Testis (tissue), 3 donors: ENCODE measurements around the gene RNF187. TPM values are rescaled to one million over a fixed set of nuclear protein-coding genes. Genes with fewer than 3 reads are reported as not detected.

ENCODE experiments used
- DNase-seq: peaks from one replicate; pipeline ENCODE4 v3.0.0-alpha.2; 2019
- H3K27ac ChIP-seq, 2 donors: fragments of 200-600 bp; sonication (generic); one replicate each; pipeline ENCODE4 v1.5.1; 2019
- H3K27me3 ChIP-seq: fragments of 200-600 bp; sonication (generic); one replicate; pipeline ENCODE4 v1.5.1; 2019
- H3K36me3 ChIP-seq: fragments of 200-600 bp; sonication (generic); one replicate; pipeline ENCODE4 v1.5.1; 2017; ENCODE audit warnings: low read depth; ENCODE audit errors: missing control alignments
- H3K4me1 ChIP-seq: fragments of 200-600 bp; sonication (generic); one replicate; pipeline ENCODE4 v1.5.1; 2019
- H3K4me3 ChIP-seq, 2 donors: fragments of 200-600 bp; sonication (generic); one replicate each; pipeline ENCODE4 v1.5.1; 2017 to 2019
- H3K9me3 ChIP-seq: fragments of 200-600 bp; sonication (generic); one replicate; pipeline ENCODE4 v1.5.1; 2017
- CTCF ChIP-seq, 3 experiments: fragments of 450-650 bp in 2 of 3; fragments of 200-600 bp in 1 of 3; sonication (generic) in 1 of 3; IDR thresholded peaks; one replicate each; pipeline ENCODE4 v1.5.1; 2016 to 2019; ENCODE audit warnings: antibody characterized with exemption in 3 of 3, mild to moderate bottlenecking in 2 of 3, moderate library complexity in 1 of 3
- POLR2A ChIP-seq: fragments of 450-650 bp; IDR thresholded peaks from one replicate; pipeline ENCODE4 v1.6.1; 2017; ENCODE audit warnings: antibody characterized with exemption, mild to moderate bottlenecking, moderate library complexity
- WGBS, 2 donors: methylation state at CpG; one replicate each; pipeline ENCODE4 v1.1.5; 2018; 5-methylcytosine and 5-hydroxymethylcytosine counted together
- intact Hi-C: fragments of 100-400 bp; cut with DNase I; formaldehyde crosslinking; loops from one replicate; pipeline ENCODE4 v1.15.1; 2023; ENCODE audit warnings: low total_unique reads
- polyA plus RNA-seq: library from polyadenylated mRNA; stranded (reverse); fragments of 350-450 nt; fragmentation: Illumina TruSeq; extraction: RNeasy Lipid Tissue Mini Kit (QIAGEN cat#74804); gene quantifications from one replicate; pipeline ENCODE4 v1.2.3, GENCODE V29; 2014; ENCODE audit warnings: low read depth, low replicate concordance; ENCODE audit not compliant: insufficient read depth
- total RNA-seq, 2 donors: library from RNA; depleted of rRNA; stranded (reverse); fragments of >200 nt; gene quantifications; one replicate each; pipeline ENCODE4 v1.2.3, GENCODE V29; 2016

RNF187 gene
- total and polyA plus RNA-seq, 3 donors from 2014 or later: 49.3 to 109 (median 86.8) TPM

GRCh38 chr1:228511546-228512445 lies 24.6 kb downstream of the RNF187 start:
- Histone ChIP-seq H3K9me3 (no peaks in the 10 kb centered on the region), H3K4me3 (no peak overlapping the region), H3K36me3 (no peaks in the 10 kb centered on the region), H3K4me1 (no peaks in the 10 kb centered on the region), H3K27ac (no peak overlapping the region), H3K27me3 (no peaks in the 10 kb centered on the region)
- TF ChIP-seq CTCF (IDR thresholded peaks at IDR 0.05): no peak
- no peak for TF ChIP-seq POLR2A
- WGBS, 2 donors: 77 to 86% methylated on average over 11 to 13 of the region's 13 CpGs
- DNase-seq: peak; percentile 6
- intact Hi-C loops: no loop called here

GRCh38 chr1:228512781-228513198 lies 25.6 kb downstream of the RNF187 start:
- 67 to 74% methylated on average over 4 of the region's 4 CpGs for WGBS, 2 donors
- H3K27me3 ChIP-seq: no peaks in the 10 kb centered on the region
- intact Hi-C loops: no loop called here

GRCh38 chr1:228513236-228513900 lies 26.2 kb downstream of the RNF187 start:
- no peak overlapping the region for H3K4me3 ChIP-seq
- H3K27ac ChIP-seq: no peak overlapping the region
- no peaks in the 10 kb centered on the region for H3K9me3 ChIP-seq
- no peak for DNase-seq
- no peaks in the 10 kb centered on the region for H3K4me1 ChIP-seq
- WGBS, 2 donors: 51 to 66% methylated on average over 13 to 14 of the region's 14 CpGs
- H3K27me3 ChIP-seq: no peaks in the 10 kb centered on the region
- intact Hi-C loops: no loop called here
- H3K36me3 ChIP-seq: no peaks in the 10 kb centered on the region
- TF ChIP-seq POLR2A (no peak), CTCF (IDR thresholded peaks at IDR 0.05) (no peak)

More at GRCh38 chr1:228512781-228513198, 25.6 kb downstream of the RNF187 start:
- peak; percentile 1 for DNase-seq
- H3K4me1 ChIP-seq: no peaks in the 10 kb centered on the region
- no peak overlapping the region for H3K27ac ChIP-seq
- no peak overlapping the region for H3K4me3 ChIP-seq
- H3K9me3 ChIP-seq: no peaks in the 10 kb centered on the region
- H3K36me3 ChIP-seq: no peaks in the 10 kb centered on the region
- TF ChIP-seq POLR2A: no peak
- no peak for TF ChIP-seq CTCF (IDR thresholded peaks at IDR 0.05)

- 66 to 83% methylated on average over 7 of the region's 7 CpGs for WGBS, 2 donors
Measured at GRCh38 chr1:228514421-228514820, 27.2 kb downstream of the RNF187 start.

More at GRCh38 chr1:228514421-228514820, 27.2 kb downstream of the RNF187 start:
- Histone ChIP-seq H3K4me1 (no peaks in the 10 kb centered on the region), H3K9me3 (no peaks in the 10 kb centered on the region), H3K36me3 (no peaks in the 10 kb centered on the region), H3K27ac (no peak overlapping the region), H3K27me3 (no peaks in the 10 kb centered on the region), H3K4me3 (no peak overlapping the region)
- DNase-seq: no peak
- TF ChIP-seq POLR2A (no peak), CTCF (IDR thresholded peaks at IDR 0.05) (no peak)
- intact Hi-C loops: no loop called here
